ENCODE results near the gene CNKSR2. TPM values are rescaled to one million over a fixed set of nuclear protein-coding genes. Genes with fewer than 3 reads are reported as not detected.

Gene CNKSR2
- total and polyA plus RNA-seq, 10 of the 15 experiments (the other 5 are each of a cell fraction or from before 2014, with no cell fraction given) = 0.02 to 0.69 (median 0.18) TPM; not detected in 4

- TF ChIP-seq REST (IDR thresholded peaks at IDR 0.05; ENCODE audit: low read depth, low read length) = no peak
Measured at GRCh38 chrX:21675931-21676330, 301.7 kb downstream of the CNKSR2 start (continued).

- no peak overlapping the region for H3K4me3 ChIP-seq
- H3K79me2 ChIP-seq (ENCODE audit: control insufficient read depth, insufficient read depth, low read length) = no peaks in the 10 kb centered on the region
- no peaks in the 10 kb centered on the region for H4K20me1 ChIP-seq (ENCODE audit: control insufficient read depth, insufficient read depth)
- BruUV-seq (replicated peaks) = no TSS peak
- DNase-seq (ENCODE audit: low read depth, low spot score) = no peak
- POLR2A ChIA-PET = no interaction called here
- in situ Hi-C loops (cut with MboI) = no loop called here
- no peak for FAIRE-seq
- 10% methylated on average over 4 of the region's 4 CpGs for WGBS (ENCODE audit: insufficient coverage, insufficient replicate concordance, low lambda C conversion rate, missing lambda C conversion rate)
- H3K27ac ChIP-seq (ENCODE audit: control insufficient read depth, insufficient read depth) = no peak overlapping the region
- H3K9ac ChIP-seq (ENCODE audit: control insufficient read depth, insufficient read depth, low read length) = no peak overlapping the region
- RAD21 ChIA-PET (ENCODE audit: unreplicated experiment) = no interaction called here
- intact Hi-C loops (cut with micrococcal nuclease; ENCODE audit: unreplicated experiment) = loop anchor here (10.0 kb wide), 1 partner anchor 63 kb away; no protein-coding TSS in a partner anchor
- H3K9me3 ChIP-seq (replicated peaks; ENCODE audit: control insufficient read depth, insufficient read depth, low read length) = no peaks in the 10 kb centered on the region
- no peak for ATAC-seq
- TF ChIP-seq GATAD2B (conservative IDR thresholded peaks at IDR 0.05; ENCODE audit: low read depth) = no peak
- no peak for TF ChIP-seq ZZZ3 (IDR thresholded peaks at IDR 0.05; ENCODE audit: control insufficient read depth, insufficient read length, low read depth)
- no peak for TF ChIP-seq PAX5 (IDR thresholded peaks at IDR 0.05; ENCODE audit: borderline replicate concordance, low read depth, low read length)
- no peak overlapping the region for H3K4me2 ChIP-seq (ENCODE audit: control insufficient read depth, insufficient read depth)
- SMC1A ChIA-PET (ENCODE audit: uncharacterized antibody, unreplicated experiment) = no interaction called here
- H2AFZ ChIP-seq (ENCODE audit: control insufficient read depth, low read depth, low read length) = no peak overlapping the region
- CTCF ChIA-PET = no interaction called here
- H3K27me3 ChIP-seq (replicated peaks in 1 of 2; ENCODE audit: control insufficient read depth in 2 of 2, insufficient read depth in 2 of 2, low read length in 1 of 2) = no peaks in the 10 kb centered on the region
- no peaks in the 10 kb centered on the region for H3K36me3 ChIP-seq (ENCODE audit: control insufficient read depth in 2 of 2, insufficient read depth in 2 of 2, low read length in 1 of 2)
- H3K4me1 ChIP-seq (ENCODE audit: control insufficient read depth, insufficient read depth, low read length) = no peaks in the 10 kb centered on the region
Measured at GRCh38 chrX:21678048-21678612, 303.9 kb downstream of the CNKSR2 start.

Data from GM12878 (cell line).